ENCODE results near the gene ANTXR1. TPM values are rescaled to one million over a fixed set of nuclear protein-coding genes. Genes with fewer than 3 reads are reported as not detected.
A peak's percentile ranks its signal among the peaks of the same experiment; 100 is the strongest.

ANTXR1 gene
- total RNA-seq, 1 experiment from 2014 or later: 181 TPM

GRCh38 chr2:69152847-69153583 lies 140.0 kb downstream of the ANTXR1 start:
- ChIA-PET CTCF (no interaction called here), POLR2A (ENCODE audit: low non-redundant PET) (no interaction called here)
- no TSS peak for BruUV-seq (replicated peaks)

GRCh38 chr2:69154106-69154505 lies 141.1 kb downstream of the ANTXR1 start:
- Histone ChIP-seq H3K27ac (ENCODE audit: low read depth, low read length, poor library complexity, severe bottlenecking) (peak overlapping the region; percentile 24), H3K9me3 (ENCODE audit: low read depth, low read length, poor library complexity, severe bottlenecking) (no peaks in the 10 kb centered on the region), H3K4me3 (ENCODE audit: low read depth, low read length, poor library complexity, severe bottlenecking) (no peak overlapping the region), H3K27me3 (replicated peaks; ENCODE audit: insufficient read depth, low read depth, low read length, poor library complexity) (no peaks in the 10 kb centered on the region), H3K36me3 (ENCODE audit: insufficient read depth, low read length, poor library complexity, severe bottlenecking) (peaks cover 25% of the 10 kb centered on the region), H3K4me1 (ENCODE audit: insufficient read depth, low read length, poor library complexity, severe bottlenecking) (peaks cover 18% of the 10 kb centered on the region)
- TF ChIP-seq EZH2 (IDR thresholded peaks at IDR 0.05; ENCODE audit: borderline replicate concordance, low read depth, low read length, poor library complexity, severe bottlenecking): no peak
- TF ChIP-seq CTCF (conservative IDR thresholded peaks at IDR 0.05; ENCODE audit: low read depth, low read length): no peak
- intact Hi-C loops (cut with micrococcal nuclease; ENCODE audit: unreplicated experiment): no loop called here
- no TSS peak for BruUV-seq (replicated peaks)
- peak; percentile 62 for DNase-seq (ENCODE audit: low spot score)
- POLR2A ChIA-PET (ENCODE audit: low non-redundant PET): no interaction called here
- CTCF ChIA-PET: no interaction called here

More at GRCh38 chr2:69152847-69153583, 140.0 kb downstream of the ANTXR1 start:
- intact Hi-C loops (cut with micrococcal nuclease; ENCODE audit: unreplicated experiment): no loop called here
- Histone ChIP-seq H3K27ac (ENCODE audit: low read depth, low read length, poor library complexity, severe bottlenecking) (peak overlapping the region; percentile 37), H3K27me3 (replicated peaks; ENCODE audit: insufficient read depth, low read depth, low read length, poor library complexity) (no peaks in the 10 kb centered on the region), H3K9me3 (ENCODE audit: low read depth, low read length, poor library complexity, severe bottlenecking) (no peaks in the 10 kb centered on the region), H3K4me3 (ENCODE audit: low read depth, low read length, poor library complexity, severe bottlenecking) (no peak overlapping the region), H3K4me1 (ENCODE audit: insufficient read depth, low read length, poor library complexity, severe bottlenecking) (peaks cover 21% of the 10 kb centered on the region), H3K36me3 (ENCODE audit: insufficient read depth, low read length, poor library complexity, severe bottlenecking) (peaks cover 25% of the 10 kb centered on the region)
- no peak for TF ChIP-seq CTCF (conservative IDR thresholded peaks at IDR 0.05; ENCODE audit: low read depth, low read length)
- TF ChIP-seq EZH2 (IDR thresholded peaks at IDR 0.05; ENCODE audit: borderline replicate concordance, low read depth, low read length, poor library complexity, severe bottlenecking): no peak
- DNase-seq (ENCODE audit: low spot score): no peak

- no TSS peak for BruUV-seq (replicated peaks)
- Histone ChIP-seq H3K27ac (ENCODE audit: low read depth, low read length, poor library complexity, severe bottlenecking) (no peak overlapping the region), H3K36me3 (ENCODE audit: insufficient read depth, low read length, poor library complexity, severe bottlenecking) (peaks cover 36% of the 10 kb centered on the region)
Measured at GRCh38 chr2:69156624-69157023, 143.6 kb downstream of the ANTXR1 start.

More at GRCh38 chr2:69156624-69157023, 143.6 kb downstream of the ANTXR1 start:
- Histone ChIP-seq H3K9me3 (ENCODE audit: low read depth, low read length, poor library complexity, severe bottlenecking) (no peaks in the 10 kb centered on the region), H3K27me3 (replicated peaks; ENCODE audit: insufficient read depth, low read depth, low read length, poor library complexity) (no peaks in the 10 kb centered on the region), H3K4me1 (ENCODE audit: insufficient read depth, low read length, poor library complexity, severe bottlenecking) (peaks cover 12% of the 10 kb centered on the region), H3K4me3 (ENCODE audit: low read depth, low read length, poor library complexity, severe bottlenecking) (no peak overlapping the region)
- ChIA-PET POLR2A (ENCODE audit: low non-redundant PET) (no interaction called here), CTCF (no interaction called here)
- no peak for DNase-seq (ENCODE audit: low spot score)
- intact Hi-C loops (cut with micrococcal nuclease; ENCODE audit: unreplicated experiment): no loop called here
- no peak for TF ChIP-seq EZH2 (IDR thresholded peaks at IDR 0.05; ENCODE audit: borderline replicate concordance, low read depth, low read length, poor library complexity, severe bottlenecking)
- no peak for TF ChIP-seq CTCF (conservative IDR thresholded peaks at IDR 0.05; ENCODE audit: low read depth, low read length)

Data from A673 (cell line).